ENCODE results near the gene BRCC3.

DNA sequence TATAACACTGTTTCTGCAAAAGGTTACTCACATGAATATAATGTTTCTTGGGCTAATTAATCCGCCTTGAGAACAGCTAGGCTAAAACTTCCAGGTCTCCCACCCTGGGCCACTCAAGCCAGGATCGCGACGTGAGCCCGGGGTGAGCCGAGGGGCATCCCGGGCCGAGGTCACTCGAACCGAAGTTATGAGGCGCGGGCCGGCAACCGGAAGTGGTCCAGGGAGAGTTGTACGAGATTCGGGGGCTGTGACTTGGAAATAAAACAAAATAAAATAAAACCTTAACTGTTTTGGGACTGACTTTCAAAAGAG, 689 bp upstream of the BRCC3 start:
- TF ChIP-seq POLR2A (IDR thresholded peaks at IDR 0.05): no peak
- TF ChIP-seq, protein P1, sequence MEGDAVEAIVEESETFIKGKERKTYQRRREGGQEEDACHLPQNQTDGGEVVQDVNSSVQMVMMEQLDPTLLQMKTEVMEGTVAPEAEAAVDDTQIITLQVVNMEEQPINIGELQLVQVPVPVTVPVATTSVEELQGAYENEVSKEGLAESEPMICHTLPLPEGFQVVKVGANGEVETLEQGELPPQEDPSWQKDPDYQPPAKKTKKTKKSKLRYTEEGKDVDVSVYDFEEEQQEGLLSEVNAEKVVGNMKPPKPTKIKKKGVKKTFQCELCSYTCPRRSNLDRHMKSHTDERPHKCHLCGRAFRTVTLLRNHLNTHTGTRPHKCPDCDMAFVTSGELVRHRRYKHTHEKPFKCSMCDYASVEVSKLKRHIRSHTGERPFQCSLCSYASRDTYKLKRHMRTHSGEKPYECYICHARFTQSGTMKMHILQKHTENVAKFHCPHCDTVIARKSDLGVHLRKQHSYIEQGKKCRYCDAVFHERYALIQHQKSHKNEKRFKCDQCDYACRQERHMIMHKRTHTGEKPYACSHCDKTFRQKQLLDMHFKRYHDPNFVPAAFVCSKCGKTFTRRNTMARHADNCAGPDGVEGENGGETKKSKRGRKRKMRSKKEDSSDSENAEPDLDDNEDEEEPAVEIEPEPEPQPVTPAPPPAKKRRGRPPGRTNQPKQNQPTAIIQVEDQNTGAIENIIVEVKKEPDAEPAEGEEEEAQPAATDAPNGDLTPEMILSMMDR (IDR thresholded peaks at IDR 0.05): no peak
